ENCODE measurements around the gene EHMT1. TPM values are rescaled to one million over a fixed set of nuclear protein-coding genes. Genes with fewer than 3 reads are reported as not detected.

The EHMT1 gene
- total RNA-seq, 4 donors from 2014 or later: 96.4 to 136 (median 118) TPM

DNA sequence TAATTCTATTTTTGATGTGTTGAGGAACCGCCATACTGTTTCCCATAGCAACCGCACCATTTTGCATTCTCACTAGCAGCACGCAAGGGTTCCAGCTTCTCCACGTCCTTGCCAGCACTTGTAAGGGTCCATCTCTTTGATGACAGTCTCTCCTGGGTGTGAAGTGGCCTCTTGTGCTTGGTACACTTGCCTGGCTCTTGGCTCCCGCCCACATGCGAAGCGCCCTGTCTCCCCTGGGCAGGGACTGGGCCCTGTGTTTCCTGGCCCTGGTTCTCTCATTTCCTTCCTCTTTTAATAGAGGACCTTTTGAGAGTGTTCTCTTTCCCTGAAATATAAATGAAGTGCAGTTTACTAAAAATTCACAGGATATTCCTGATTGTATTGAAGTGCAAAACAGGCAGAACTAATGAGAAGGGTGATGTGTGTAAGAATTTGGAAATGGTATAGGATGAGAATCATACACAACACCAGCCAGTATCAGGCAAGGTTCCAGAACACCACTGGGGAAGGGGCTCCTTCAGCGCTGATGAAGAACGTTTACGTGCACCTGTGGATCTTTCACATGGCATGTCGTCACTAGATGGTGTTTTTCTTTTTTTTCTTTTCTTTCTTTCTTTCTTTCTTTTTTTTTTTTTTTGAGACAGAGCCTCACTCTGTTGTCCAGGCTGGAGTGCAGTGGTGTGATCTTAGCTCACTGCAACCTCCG is 73.0 kb downstream of the EHMT1 start:
- no peak for DNase-seq (ENCODE audit: low spot score in 2 of 2)
- Histone ChIP-seq H3K4me3 (no peak overlapping the region), H3K36me3 (no peaks in the 10 kb centered on the region), H3K27ac (no peak overlapping the region), H3K4me1 (peaks cover 0 to 85% (median 21%) of the 10 kb centered on the region in 4 donors), H3K27me3 (no peaks in the 10 kb centered on the region), H3K9me3 (no peaks in the 10 kb centered on the region)
- WGBS, 2 donors: 79 to 80% methylated on average over 12 of the region's 12 CpGs
- TF ChIP-seq, protein P1, sequence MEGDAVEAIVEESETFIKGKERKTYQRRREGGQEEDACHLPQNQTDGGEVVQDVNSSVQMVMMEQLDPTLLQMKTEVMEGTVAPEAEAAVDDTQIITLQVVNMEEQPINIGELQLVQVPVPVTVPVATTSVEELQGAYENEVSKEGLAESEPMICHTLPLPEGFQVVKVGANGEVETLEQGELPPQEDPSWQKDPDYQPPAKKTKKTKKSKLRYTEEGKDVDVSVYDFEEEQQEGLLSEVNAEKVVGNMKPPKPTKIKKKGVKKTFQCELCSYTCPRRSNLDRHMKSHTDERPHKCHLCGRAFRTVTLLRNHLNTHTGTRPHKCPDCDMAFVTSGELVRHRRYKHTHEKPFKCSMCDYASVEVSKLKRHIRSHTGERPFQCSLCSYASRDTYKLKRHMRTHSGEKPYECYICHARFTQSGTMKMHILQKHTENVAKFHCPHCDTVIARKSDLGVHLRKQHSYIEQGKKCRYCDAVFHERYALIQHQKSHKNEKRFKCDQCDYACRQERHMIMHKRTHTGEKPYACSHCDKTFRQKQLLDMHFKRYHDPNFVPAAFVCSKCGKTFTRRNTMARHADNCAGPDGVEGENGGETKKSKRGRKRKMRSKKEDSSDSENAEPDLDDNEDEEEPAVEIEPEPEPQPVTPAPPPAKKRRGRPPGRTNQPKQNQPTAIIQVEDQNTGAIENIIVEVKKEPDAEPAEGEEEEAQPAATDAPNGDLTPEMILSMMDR (IDR thresholded peaks at IDR 0.05): no peak
- TF ChIP-seq POLR2A (IDR thresholded peaks at IDR 0.05): no peak
- no peak for TF ChIP-seq EP300 (IDR thresholded peaks at IDR 0.05)

DNA sequence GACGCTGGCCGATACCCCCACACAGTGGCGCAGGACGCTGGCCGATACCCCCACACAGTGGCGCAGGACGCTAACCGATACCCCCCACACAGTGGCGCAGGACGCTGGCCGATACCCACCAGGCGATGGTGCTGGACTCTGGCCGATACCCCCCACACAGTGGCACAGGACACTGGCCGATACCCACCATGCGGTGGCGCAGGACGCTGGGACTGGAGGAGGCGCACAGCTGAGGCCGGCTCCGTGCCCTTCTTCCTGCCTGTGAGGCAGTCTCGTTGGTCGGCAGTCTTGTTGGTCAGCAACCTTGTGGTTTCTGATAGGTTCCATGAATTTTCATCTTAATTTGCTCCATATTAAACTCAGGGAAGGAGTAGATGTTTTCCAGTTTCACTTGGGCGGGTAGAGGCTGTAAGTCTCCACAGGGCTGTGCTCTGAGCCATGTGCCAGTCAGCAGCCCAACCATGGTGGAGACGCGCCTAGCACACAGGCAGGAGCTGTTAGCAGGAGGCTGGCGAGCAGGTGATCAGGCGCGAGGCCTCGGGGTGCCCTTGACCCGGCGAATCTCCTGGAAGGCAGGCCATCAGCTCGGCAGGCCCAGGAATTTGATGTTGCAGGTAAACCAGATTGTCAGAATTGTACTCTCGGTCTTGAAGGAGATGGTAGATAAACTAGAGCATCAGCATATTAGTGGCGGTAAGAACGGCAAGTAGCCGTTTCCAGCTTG is 75.6 kb downstream of the EHMT1 start:
- Histone ChIP-seq H3K4me3 (no peak overlapping the region), H3K4me1 (peaks cover 0 to 71% (median 21%) of the 10 kb centered on the region in 4 donors), H3K36me3 (no peaks in the 10 kb centered on the region), H3K27ac (peak overlapping the region in 1 of 4 donors; percentile 18), H3K27me3 (no peaks in the 10 kb centered on the region), H3K9me3 (no peaks in the 10 kb centered on the region)
- WGBS, 2 donors: 88 to 91% methylated on average over 24 to 36 of the region's 36 CpGs
- no peak for DNase-seq (ENCODE audit: low spot score in 2 of 2)
- TF ChIP-seq, protein P1 (IDR thresholded peaks at IDR 0.05): no peak
- TF ChIP-seq EP300 (IDR thresholded peaks at IDR 0.05): no peak
- TF ChIP-seq POLR2A (IDR thresholded peaks at IDR 0.05): no peak

DNA sequence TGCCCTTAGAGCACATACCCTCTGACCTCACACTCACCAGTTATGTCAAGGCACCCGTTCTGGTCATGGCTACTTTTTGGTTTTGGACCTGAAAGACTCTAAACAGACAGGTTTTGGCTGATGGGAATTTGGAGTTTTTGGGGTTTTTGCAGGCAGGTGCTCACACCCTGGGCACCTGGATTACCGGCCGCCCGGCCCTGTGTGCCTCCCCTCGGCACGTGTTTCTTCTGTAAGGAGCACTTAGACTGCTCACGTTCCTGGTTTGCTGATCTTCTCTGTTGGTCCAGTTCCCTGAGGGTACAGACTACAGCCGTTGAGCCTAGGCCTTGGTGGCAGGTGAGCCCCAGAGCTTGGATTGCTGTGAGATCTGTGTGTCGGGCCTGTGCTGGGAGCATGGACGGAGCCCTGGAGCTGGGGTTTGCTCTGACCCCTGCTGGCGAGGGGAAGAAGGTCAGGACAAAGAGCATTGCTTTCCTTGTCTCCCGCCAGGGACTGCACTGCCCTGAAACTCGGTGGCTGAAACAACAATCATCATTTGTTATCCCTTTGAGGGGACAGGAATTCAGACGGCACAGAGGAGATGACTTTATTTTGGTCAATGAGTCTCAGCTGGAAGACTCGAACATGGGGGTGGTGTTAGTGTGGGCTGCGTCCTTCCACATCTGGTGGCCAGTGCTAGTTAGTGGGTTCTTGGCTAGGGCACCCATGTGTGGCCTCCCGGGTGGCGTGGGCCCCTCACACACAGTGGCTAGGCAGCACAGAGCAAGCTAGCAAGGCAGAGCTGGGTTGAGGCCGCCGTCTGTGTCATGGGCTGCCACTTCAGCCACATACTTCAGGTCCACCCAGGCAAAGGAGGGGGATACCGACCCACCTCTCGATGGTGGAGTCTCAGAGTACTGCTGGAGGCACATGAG is 76.4 kb downstream of the EHMT1 start:
- TF ChIP-seq EP300 (IDR thresholded peaks at IDR 0.05) (no peak), POLR2A (IDR thresholded peaks at IDR 0.05) (no peak)
- TF ChIP-seq, protein P1 (IDR thresholded peaks at IDR 0.05): peak; percentile 56 to 72 (median 62)
- Histone ChIP-seq H3K27ac (peak overlapping the region in 2 of 4 donors; percentile 18 to 24), H3K27me3 (no peaks in the 10 kb centered on the region), H3K36me3 (no peaks in the 10 kb centered on the region), H3K4me1 (peaks cover 0 to 70% (median 21%) of the 10 kb centered on the region in 4 donors), H3K9me3 (no peaks in the 10 kb centered on the region), H3K4me3 (no peak overlapping the region)
- 51 to 55% methylated on average over 20 to 22 of the region's 22 CpGs for WGBS, 2 donors
- DNase-seq (ENCODE audit: low spot score in 2 of 2): no peak

DNA sequence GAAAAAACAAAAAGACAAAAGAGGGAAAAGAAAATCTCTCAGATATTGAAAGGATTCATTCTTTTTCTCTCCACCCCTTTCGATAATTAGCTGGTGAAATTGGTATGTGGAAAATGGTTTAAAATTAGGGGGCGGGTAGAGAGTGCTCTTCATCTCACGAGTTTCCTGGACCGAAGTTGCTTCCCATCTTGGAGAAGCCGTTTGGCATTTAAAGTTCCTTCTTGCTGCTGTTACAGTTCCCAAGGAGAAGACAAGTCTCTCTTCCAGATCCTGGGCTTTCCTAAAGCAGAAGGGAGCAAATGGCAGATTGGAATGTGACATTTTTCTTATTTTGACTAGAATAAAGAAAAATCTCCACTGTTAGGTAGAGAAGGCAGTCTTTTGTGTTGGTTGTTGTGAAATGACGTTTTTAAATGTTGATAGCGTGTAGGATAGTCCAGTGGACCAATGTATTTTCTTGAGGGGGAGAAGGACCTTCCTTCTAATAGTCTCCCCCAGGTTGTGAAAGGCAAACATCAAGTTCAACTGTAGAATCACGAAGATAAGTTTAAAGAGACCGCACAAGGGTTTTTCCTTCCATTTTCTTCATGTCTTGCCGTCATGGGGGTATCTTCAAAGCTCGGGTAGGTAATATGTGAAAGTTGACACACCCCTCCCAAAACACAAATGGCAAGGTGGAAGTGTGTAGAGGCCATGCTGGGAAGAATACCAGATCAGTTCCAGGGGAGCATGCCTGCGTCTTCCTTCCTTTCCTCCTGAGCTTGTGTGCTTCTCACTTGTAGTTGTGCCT is 77.5 kb downstream of the EHMT1 start:
- Histone ChIP-seq H3K4me1 (peaks cover 0 to 59% (median 15%) of the 10 kb centered on the region in 4 donors), H3K27ac (peak overlapping the region in 1 of 4 donors; percentile 18), H3K9me3 (no peaks in the 10 kb centered on the region), H3K27me3 (no peaks in the 10 kb centered on the region), H3K4me3 (no peak overlapping the region), H3K36me3 (no peaks in the 10 kb centered on the region)
- 59 to 63% methylated on average over 12 of the region's 12 CpGs for WGBS, 2 donors
- no peak for DNase-seq (ENCODE audit: low spot score in 2 of 2)
- TF ChIP-seq, protein P1 (IDR thresholded peaks at IDR 0.05): no peak
